HepG2 (cell line): ENCODE results near the gene LOC128125822.

Experiments
- CC2D1A ChIP-seq: sonication (generic); formaldehyde crosslinking; IDR thresholded peaks from 2 replicates; pipeline ENCODE4 v1.8.1; 2023; ENCODE audit warnings: mild to moderate bottlenecking, missing genetic modification reagents
- CREB1 ChIP-seq, 2 experiments: fragments of 450-650 bp in 1 of 2; IDR thresholded peaks; 2 replicates each; pipeline ENCODE4 v1.6.1; 2016 to 2017; ENCODE audit warnings: control low read depth in 1 of 2, mild to moderate bottlenecking in 1 of 2, missing compliant biosample characterization in 1 of 2, missing genetic modification characterization in 1 of 2
- CREM ChIP-seq, 2 experiments: sonication (generic) in 1 of 2; formaldehyde crosslinking in 1 of 2; IDR thresholded peaks; 2 replicates each; pipeline versions ENCODE4 v1.4.0 to v1.6.1; 2016 to 2020; ENCODE audit warnings: antibody characterized with exemption in 1 of 2, mild to moderate bottlenecking in 1 of 2, missing genetic modification reagents in 1 of 2
- KLF16 ChIP-seq, 2 experiments: sonication (generic) in 1 of 2; formaldehyde crosslinking in 1 of 2; IDR thresholded peaks; 2 replicates each; pipeline versions ENCODE4 v1.6.1 to v1.8.0; 2016 to 2023; ENCODE audit warnings: missing genetic modification reagents in 2 of 2, missing compliant biosample characterization in 1 of 2
- KLF6 ChIP-seq: IDR thresholded peaks from 2 replicates; pipeline ENCODE4 v1.8.0; 2016; ENCODE audit warnings: missing biosample characterization, missing genetic modification reagents
- NFRKB ChIP-seq: fragments of 450-650 bp; IDR thresholded peaks from 2 replicates; pipeline ENCODE4 v1.6.1; 2017
- PHF20 ChIP-seq: sonication (generic); formaldehyde crosslinking; IDR thresholded peaks from 2 replicates; pipeline ENCODE4 v1.5.0; 2020; ENCODE audit warnings: mild to moderate bottlenecking, missing genetic modification reagents
- POGZ ChIP-seq: sonication (generic); formaldehyde crosslinking; IDR thresholded peaks from 2 replicates; pipeline ENCODE4 v1.4.0; 2020; ENCODE audit warnings: mild to moderate bottlenecking, missing genetic modification reagents
- RAD21 ChIP-seq: fragments of 450-650 bp; formaldehyde crosslinking; IDR thresholded peaks from 2 replicates; pipeline ENCODE4 v1.5.0; 2020; ENCODE audit warnings: mild to moderate bottlenecking
- SAP130 ChIP-seq: IDR thresholded peaks from 2 replicates; pipeline ENCODE4 v1.6.1; 2016; ENCODE audit warnings: low read depth
- SIN3A ChIP-seq: IDR thresholded peaks from 2 replicates; pipeline ENCODE4 v1.6.1; 2011; ENCODE audit warnings: low read depth, mild to moderate bottlenecking, control low read depth, low read length, borderline replicate concordance
- SMC3 ChIP-seq: IDR thresholded peaks from 2 replicates; pipeline ENCODE4 v1.6.1; 2011; ENCODE audit warnings: low read length, improper control_type of control experiment
- SOX5 ChIP-seq: IDR thresholded peaks from 2 replicates; pipeline ENCODE4 v1.6.1; 2016; ENCODE audit warnings: borderline replicate concordance
- TEAD3 ChIP-seq: optimal IDR thresholded peaks from 2 replicates; pipeline ENCODE3; 2016; ENCODE audit warnings: borderline replicate concordance
- ZNF251 ChIP-seq: sonication (generic); formaldehyde crosslinking; IDR thresholded peaks from 2 replicates; pipeline ENCODE4 v1.9.0; 2021; ENCODE audit warnings: mild to moderate bottlenecking, missing genetic modification reagents
- ZNF3 ChIP-seq: IDR thresholded peaks from 2 replicates; pipeline ENCODE4 v1.7.0; 2017; ENCODE audit warnings: inconsistent platforms
- ZNF431 ChIP-seq: sonication (generic); formaldehyde crosslinking; IDR thresholded peaks from 2 replicates; pipeline ENCODE4 v1.9.0; 2022; ENCODE audit warnings: missing genetic modification reagents, low read depth, mild to moderate bottlenecking, borderline replicate concordance
- ZNF564 ChIP-seq: sonication (generic); formaldehyde crosslinking; IDR thresholded peaks from 2 replicates; pipeline ENCODE4 v1.8.1; 2023; ENCODE audit warnings: mild to moderate bottlenecking, missing genetic modification reagents
- ZSCAN29 ChIP-seq: sonication (generic); formaldehyde crosslinking; conservative IDR thresholded peaks from 2 replicates; pipeline ENCODE4 v1.4.0; 2020; ENCODE audit warnings: mild to moderate bottlenecking, missing genetic modification reagents
- TF ChIP-seq, protein P1 (sequence below), 2 experiments: IDR thresholded peaks; 2 replicates each; pipeline ENCODE4 v1.6.1; 2011 to 2012; ENCODE audit warnings: low read length in 2 of 2, borderline replicate concordance in 1 of 2, low read depth in 1 of 2, mild to moderate bottlenecking in 1 of 2, moderate library complexity in 1 of 2
- TF ChIP-seq, protein P2 (sequence below): sonication (generic); formaldehyde crosslinking; IDR thresholded peaks from 2 replicates; pipeline ENCODE4 v1.5.0; 2020; ENCODE audit warnings: mild to moderate bottlenecking, missing genetic modification reagents, moderate library complexity
- TF ChIP-seq, protein P3 (sequence below): sonication (generic); formaldehyde crosslinking; IDR thresholded peaks from 2 replicates; pipeline ENCODE4 v1.4.0; 2020; ENCODE audit warnings: missing genetic modification reagents

The LOC128125822 gene

DNA sequence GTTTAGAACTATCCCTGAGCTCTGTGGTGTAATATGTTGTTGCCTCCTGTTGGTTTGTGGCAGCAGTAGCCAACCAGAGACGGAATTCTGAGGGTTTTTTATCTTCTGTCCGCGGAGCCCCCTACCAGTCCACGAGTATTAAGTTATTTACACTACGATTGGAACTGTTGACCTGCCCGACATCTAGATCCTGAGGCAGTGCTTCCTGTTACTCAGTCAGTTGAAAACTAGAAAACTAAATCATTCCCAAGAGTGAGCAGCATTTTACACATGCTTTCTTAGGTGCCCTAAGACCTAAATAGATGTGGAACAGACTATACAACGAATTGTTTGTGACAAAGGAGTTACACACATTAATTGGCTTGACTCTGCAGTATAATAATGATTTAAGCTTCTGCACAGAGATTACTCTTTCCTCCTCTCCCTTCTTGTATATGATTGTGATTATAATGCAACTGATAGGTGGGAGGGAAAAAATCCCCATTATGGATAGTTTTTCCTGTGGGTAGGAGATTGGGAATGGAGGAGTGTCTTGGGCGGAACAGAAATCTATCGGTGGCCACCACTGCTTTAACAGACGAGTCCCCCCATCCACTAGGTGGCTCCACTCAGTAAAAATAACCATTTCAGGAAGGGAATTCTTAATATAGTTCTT lies 1.7 kb downstream of the LOC128125822 start (continued):
- TF ChIP-seq, protein P1, sequence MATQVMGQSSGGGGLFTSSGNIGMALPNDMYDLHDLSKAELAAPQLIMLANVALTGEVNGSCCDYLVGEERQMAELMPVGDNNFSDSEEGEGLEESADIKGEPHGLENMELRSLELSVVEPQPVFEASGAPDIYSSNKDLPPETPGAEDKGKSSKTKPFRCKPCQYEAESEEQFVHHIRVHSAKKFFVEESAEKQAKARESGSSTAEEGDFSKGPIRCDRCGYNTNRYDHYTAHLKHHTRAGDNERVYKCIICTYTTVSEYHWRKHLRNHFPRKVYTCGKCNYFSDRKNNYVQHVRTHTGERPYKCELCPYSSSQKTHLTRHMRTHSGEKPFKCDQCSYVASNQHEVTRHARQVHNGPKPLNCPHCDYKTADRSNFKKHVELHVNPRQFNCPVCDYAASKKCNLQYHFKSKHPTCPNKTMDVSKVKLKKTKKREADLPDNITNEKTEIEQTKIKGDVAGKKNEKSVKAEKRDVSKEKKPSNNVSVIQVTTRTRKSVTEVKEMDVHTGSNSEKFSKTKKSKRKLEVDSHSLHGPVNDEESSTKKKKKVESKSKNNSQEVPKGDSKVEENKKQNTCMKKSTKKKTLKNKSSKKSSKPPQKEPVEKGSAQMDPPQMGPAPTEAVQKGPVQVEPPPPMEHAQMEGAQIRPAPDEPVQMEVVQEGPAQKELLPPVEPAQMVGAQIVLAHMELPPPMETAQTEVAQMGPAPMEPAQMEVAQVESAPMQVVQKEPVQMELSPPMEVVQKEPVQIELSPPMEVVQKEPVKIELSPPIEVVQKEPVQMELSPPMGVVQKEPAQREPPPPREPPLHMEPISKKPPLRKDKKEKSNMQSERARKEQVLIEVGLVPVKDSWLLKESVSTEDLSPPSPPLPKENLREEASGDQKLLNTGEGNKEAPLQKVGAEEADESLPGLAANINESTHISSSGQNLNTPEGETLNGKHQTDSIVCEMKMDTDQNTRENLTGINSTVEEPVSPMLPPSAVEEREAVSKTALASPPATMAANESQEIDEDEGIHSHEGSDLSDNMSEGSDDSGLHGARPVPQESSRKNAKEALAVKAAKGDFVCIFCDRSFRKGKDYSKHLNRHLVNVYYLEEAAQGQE (IDR thresholded peaks at IDR 0.05; ENCODE audit: borderline replicate concordance in 1 of 2, low read depth in 1 of 2, low read length in 2 of 2), result peak in 1 of 2 experiments; percentile 68; a peak in 1 of 4 replicates
- no peak for TF ChIP-seq ZNF564 (CRISPR knock-in tag)
- peak; percentile 44 for TF ChIP-seq TEAD3 (CRISPR knock-in tag)
- TF ChIP-seq KLF16 (CRISPR knock-in tag; IDR thresholded peaks at IDR 0.05), result peak in 1 of 2 experiments; percentile 60; a peak in 1 of 4 replicates
- peak; percentile 33; the same call in 1 of the 2 replicates for TF ChIP-seq ZNF3 (CRISPR knock-in tag)
- peak; percentile 15; the same call in 1 of the 2 replicates for TF ChIP-seq ZSCAN29 (CRISPR knock-in tag)
- 0 out of 2 replicates have a peak, but pooled peaks have one; percentile 12 for TF ChIP-seq CC2D1A (CRISPR knock-in tag)
- TF ChIP-seq PHF20 (CRISPR knock-in tag), result peak; percentile 60; the same call in 1 of the 2 replicates
- TF ChIP-seq, protein P2, sequence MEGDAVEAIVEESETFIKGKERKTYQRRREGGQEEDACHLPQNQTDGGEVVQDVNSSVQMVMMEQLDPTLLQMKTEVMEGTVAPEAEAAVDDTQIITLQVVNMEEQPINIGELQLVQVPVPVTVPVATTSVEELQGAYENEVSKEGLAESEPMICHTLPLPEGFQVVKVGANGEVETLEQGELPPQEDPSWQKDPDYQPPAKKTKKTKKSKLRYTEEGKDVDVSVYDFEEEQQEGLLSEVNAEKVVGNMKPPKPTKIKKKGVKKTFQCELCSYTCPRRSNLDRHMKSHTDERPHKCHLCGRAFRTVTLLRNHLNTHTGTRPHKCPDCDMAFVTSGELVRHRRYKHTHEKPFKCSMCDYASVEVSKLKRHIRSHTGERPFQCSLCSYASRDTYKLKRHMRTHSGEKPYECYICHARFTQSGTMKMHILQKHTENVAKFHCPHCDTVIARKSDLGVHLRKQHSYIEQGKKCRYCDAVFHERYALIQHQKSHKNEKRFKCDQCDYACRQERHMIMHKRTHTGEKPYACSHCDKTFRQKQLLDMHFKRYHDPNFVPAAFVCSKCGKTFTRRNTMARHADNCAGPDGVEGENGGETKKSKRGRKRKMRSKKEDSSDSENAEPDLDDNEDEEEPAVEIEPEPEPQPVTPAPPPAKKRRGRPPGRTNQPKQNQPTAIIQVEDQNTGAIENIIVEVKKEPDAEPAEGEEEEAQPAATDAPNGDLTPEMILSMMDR (CRISPR knock-in tag), result peak; percentile 81
- TF ChIP-seq SMC3, result peak; percentile 74; the same call in 1 of the 2 replicates
- peak; percentile 28; the same call in 1 of the 2 replicates for TF ChIP-seq SOX5
- 0 out of 2 replicates have a peak, but pooled peaks have one; percentile 53 for TF ChIP-seq SIN3A
- no peak for TF ChIP-seq CREB1 (IDR thresholded peaks at IDR 0.05)
- peak; percentile 59 for TF ChIP-seq CREB1 (CRISPR knock-in tag; IDR thresholded peaks at IDR 0.05)
- peak; percentile 68; the same call in 1 of the 2 replicates for TF ChIP-seq SAP130 (CRISPR knock-in tag)
- TF ChIP-seq CREM (IDR thresholded peaks at IDR 0.05), result peak; percentile 45; the same call in 1 of the 2 replicates
- TF ChIP-seq CREM (CRISPR knock-in tag; IDR thresholded peaks at IDR 0.05), result no peak
- TF ChIP-seq RAD21 (CRISPR knock-in tag), result peak; percentile 16; the same call in 1 of the 2 replicates
- no peak for TF ChIP-seq NFRKB
- peak; percentile 34; the same call in 1 of the 2 replicates for TF ChIP-seq ZNF431
- TF ChIP-seq POGZ (CRISPR knock-in tag), result peak; percentile 97
- TF ChIP-seq ZNF251, result no peak
- no peak for TF ChIP-seq KLF6 (CRISPR knock-in tag)
- TF ChIP-seq, protein P3, sequence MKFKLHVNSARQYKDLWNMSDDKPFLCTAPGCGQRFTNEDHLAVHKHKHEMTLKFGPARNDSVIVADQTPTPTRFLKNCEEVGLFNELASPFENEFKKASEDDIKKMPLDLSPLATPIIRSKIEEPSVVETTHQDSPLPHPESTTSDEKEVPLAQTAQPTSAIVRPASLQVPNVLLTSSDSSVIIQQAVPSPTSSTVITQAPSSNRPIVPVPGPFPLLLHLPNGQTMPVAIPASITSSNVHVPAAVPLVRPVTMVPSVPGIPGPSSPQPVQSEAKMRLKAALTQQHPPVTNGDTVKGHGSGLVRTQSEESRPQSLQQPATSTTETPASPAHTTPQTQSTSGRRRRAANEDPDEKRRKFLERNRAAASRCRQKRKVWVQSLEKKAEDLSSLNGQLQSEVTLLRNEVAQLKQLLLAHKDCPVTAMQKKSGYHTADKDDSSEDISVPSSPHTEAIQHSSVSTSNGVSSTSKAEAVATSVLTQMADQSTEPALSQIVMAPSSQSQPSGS (CRISPR knock-in tag), result peak; percentile 3; the same call in 1 of the 2 replicates
